Activated CD8-positive, alpha-beta T cell treated with anti-CD3 and anti-CD28 coated beads, Interleukin-2, amount 10 ng/mL, durations not matched to agents 7 days and 5 days (primary cell): ENCODE measurements around the gene TRUB2. TPM values are rescaled to one million over a fixed set of nuclear protein-coding genes. Genes with fewer than 3 reads are reported as not detected.
"Not testable (repeated sequence)": the region's sequence is repeated elsewhere in the genome, so short reads cannot be mapped to it uniquely, and the experiment has no call there.

ENCODE experiments used
- ATAC-seq: fragments of 150-1000 bp; cut with Tn5 transposase; one replicate; pipeline ENCODE4 v1.10.0; 2021; ENCODE audit warnings: moderate library complexity
- CTCF ChIA-PET: fragments of 350-600 bp; sonication (Branson Sonifier 250); formaldehyde crosslinking; loops from one replicate; lab custom pipeline; 2021; ENCODE audit warnings: antibody characterized with exemption; lab: Charles Lee
- POLR2A ChIA-PET: fragments of 350-600 bp; sonication (Branson Sonifier 250); formaldehyde crosslinking; loops from one replicate; lab custom pipeline; 2021; ENCODE audit warnings: antibody characterized with exemption; lab: Charles Lee
- DNase-seq: peaks from one replicate; pipeline ENCODE4 v3.0.0-alpha.2; 2020
- H3K27ac Mint-ChIP-seq: one replicate; pipeline ENCODE4 v1.8.0; 2021; ENCODE audit warnings: mild to moderate bottlenecking, mixed read lengths
- H3K27me3 Mint-ChIP-seq: one replicate; pipeline ENCODE4 v1.8.0; 2021; ENCODE audit warnings: low read depth, mixed read lengths
- H3K36me3 Mint-ChIP-seq: one replicate; pipeline ENCODE4 v1.8.0; 2021; ENCODE audit warnings: low read depth, mixed read lengths
- H3K4me1 Mint-ChIP-seq: one replicate; pipeline ENCODE4 v1.8.0; 2021; ENCODE audit warnings: low read depth, mixed read lengths
- H3K4me3 Mint-ChIP-seq: one replicate; pipeline ENCODE4 v1.8.0; 2021; ENCODE audit warnings: mild to moderate bottlenecking, mixed read lengths
- H3K9me3 Mint-ChIP-seq: one replicate; pipeline ENCODE4 v1.8.0; 2022; ENCODE audit warnings: mixed read lengths; ENCODE audit not compliant: insufficient read depth
- total RNA-seq, 2 experiments: library from RNA; stranded (reverse); gene quantifications; one replicate each; pipeline ENCODE4 v1.2.3, GENCODE V29; 2021

Gene TRUB2
- total RNA-seq, 2 experiments from 2014 or later = 25.5 to 27.7 TPM

DNA sequence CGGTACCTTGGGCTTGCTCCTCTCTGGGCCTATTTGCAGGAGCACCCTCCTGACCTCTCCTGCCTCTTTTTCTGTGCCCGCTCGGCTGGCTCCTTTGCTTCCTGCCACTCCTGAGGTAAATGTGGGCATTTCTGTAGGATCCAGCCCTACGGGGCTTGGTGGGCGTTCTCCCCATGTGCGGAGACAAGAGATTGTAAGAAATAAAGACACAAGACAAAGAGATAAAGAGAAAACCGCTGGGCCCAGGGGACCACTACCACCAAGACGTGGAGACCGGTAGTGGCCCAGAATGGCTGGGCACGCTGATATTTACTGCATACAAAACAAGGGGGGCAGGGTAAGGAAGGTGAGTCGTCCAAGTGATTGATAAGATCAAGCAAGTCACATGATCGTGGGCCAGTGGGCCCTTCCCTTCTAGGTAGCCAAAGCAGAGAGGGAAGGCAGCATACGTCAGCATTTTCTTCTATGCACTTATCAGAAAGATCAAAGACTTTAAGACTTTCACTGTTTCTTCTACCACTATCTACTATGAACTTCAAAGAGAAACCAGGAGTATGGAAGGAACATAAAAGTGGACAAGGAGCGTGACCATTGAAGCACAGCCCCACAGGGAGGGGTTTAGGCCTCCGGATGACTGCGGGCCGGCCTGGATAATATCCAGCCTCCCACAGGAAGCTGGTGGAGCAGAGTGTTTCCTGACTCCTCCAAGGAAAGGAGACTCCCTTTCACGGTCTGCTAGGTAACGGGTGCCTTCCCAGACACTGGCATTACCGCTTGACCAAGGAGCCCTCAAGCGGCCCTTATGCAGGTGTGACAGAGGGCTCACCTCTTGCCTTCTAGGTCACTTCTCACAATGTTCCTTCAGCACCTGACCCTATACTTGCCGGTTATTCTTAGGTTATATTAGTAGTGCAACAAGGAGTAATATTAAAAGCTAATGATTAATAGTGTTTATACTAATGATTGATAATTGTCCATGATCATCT, 42.9 kb downstream of the TRUB2 start:
- H3K4me3 Mint-ChIP-seq, ATAC-seq, H3K27me3 Mint-ChIP-seq, DNase-seq, H3K27ac Mint-ChIP-seq, H3K36me3 Mint-ChIP-seq, H3K9me3 Mint-ChIP-seq, POLR2A ChIA-PET: not testable (repeated sequence)
- H3K4me1 Mint-ChIP-seq = peaks cover 34% of the 10 kb centered on the region
- CTCF ChIA-PET = interaction anchor here (1.1 kb wide), 1 partner anchor 16 kb away, joined by 3 read pairs; no protein-coding TSS in a partner anchor

DNA sequence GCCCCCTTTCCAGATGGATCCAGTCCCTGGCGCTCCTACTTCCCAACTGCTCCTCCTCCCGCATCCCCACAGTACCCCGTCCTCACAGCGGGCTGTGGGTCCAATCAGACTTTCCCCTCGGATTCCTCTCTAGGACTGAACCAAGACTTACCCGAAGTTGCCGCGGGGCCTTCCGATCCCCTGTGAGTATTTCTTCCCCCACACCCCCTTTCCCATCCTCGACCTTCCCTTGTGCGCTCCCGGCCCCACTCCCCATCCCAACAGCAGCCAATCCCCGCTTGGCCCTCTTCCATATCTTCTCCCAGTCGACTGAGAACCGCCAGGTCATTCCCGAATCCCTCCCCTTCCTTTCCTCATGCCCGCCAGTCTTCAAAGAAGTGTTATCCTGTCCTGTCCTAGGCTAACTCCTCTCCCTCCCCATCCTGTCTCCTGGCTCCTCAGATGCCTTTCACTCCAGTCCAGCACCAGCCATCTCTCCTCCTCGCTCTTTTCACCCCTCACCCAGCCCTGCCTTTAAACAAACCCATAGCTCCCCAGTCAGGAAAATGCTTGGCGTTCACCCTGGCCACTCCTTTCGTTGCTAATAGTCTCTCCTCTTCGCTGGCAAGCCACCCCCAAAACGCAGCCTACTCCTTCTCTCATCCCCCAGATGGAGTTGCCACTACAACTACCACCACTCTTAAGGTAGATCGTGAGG, 45.5 kb downstream of the TRUB2 start:
- H3K9me3 Mint-ChIP-seq = no peaks in the 10 kb centered on the region
- DNase-seq (no peak), ATAC-seq (no peak)
- H3K36me3 Mint-ChIP-seq = peaks cover 15% of the 10 kb centered on the region
- peak overlapping the region; percentile 95 for H3K27ac Mint-ChIP-seq
- POLR2A ChIA-PET = interaction anchor here (0.9 to 1.4 kb wide), 5 partner anchors 12 to 276 kb away, joined by 3 to 4 read pairs (median 3); no protein-coding TSS in a partner anchor
- CTCF ChIA-PET = interaction anchor here (0.9 to 1.5 kb wide), 6 partner anchors 10 to 65 kb away, joined by 3 to 9 read pairs (median 4); no protein-coding TSS in a partner anchor
- no peaks in the 10 kb centered on the region for H3K27me3 Mint-ChIP-seq
- H3K4me1 Mint-ChIP-seq = peaks cover 54% of the 10 kb centered on the region
- peak overlapping the region; percentile 98 for H3K4me3 Mint-ChIP-seq

DNA sequence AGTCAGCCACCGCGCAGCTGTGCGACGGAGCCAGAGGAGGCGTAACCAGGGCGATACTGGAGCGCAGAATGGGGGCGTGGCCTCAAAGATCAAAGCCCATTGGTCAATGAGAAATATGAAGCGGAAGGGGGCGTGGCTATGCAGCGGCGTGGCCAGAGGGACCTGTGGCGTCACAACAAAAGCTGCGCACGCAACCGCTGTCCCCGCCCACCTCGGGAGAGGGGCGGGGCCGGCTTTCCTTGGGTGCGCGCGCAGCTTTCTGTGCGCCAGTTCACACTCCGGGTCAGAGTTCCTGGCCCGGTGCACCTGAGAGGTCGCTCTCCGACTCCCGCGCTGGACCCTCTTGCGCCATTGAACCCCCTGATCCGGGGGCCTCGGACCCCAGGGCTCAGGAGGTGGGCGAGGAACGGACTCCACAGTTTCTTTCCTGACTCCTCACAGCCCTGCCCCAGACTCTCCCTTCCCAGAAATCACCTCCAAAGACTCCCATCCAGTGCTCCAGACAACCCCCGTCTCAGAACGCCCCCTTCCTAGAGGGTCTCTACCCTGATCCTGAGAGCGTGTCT, 46.2 kb downstream of the TRUB2 start, which contains the start of gene SWI5:
TSS of gene SWI5 (plus strand) at position 269 of the 566 bp plus-strand sequence.
- peak within 1 kb of the TSS; percentile 98 for H3K4me3 Mint-ChIP-seq
- peaks cover 21% of the 10 kb centered on the region for H3K36me3 Mint-ChIP-seq
- ATAC-seq = peak; percentile 97
- no peaks in the 10 kb centered on the region for H3K9me3 Mint-ChIP-seq
- ChIA-PET CTCF (interaction anchor here (0.6 to 1.5 kb wide), 6 partner anchors 9 to 95 kb away, joined by 3 to 9 read pairs (median 4); partner anchors contain the start of gene URM1), POLR2A (interaction anchor here (0.5 to 1.1 kb wide), 17 partner anchors 10 to 744 kb away, joined by 3 to 8 read pairs (median 3); partner anchors contain the start of gene URM1)
- peaks cover 54% of the 10 kb centered on the region for H3K4me1 Mint-ChIP-seq
- H3K27me3 Mint-ChIP-seq = no peaks in the 10 kb centered on the region
- peak; percentile 100 for DNase-seq
- peak within 1 kb of the TSS; percentile 95 for H3K27ac Mint-ChIP-seq

DNA sequence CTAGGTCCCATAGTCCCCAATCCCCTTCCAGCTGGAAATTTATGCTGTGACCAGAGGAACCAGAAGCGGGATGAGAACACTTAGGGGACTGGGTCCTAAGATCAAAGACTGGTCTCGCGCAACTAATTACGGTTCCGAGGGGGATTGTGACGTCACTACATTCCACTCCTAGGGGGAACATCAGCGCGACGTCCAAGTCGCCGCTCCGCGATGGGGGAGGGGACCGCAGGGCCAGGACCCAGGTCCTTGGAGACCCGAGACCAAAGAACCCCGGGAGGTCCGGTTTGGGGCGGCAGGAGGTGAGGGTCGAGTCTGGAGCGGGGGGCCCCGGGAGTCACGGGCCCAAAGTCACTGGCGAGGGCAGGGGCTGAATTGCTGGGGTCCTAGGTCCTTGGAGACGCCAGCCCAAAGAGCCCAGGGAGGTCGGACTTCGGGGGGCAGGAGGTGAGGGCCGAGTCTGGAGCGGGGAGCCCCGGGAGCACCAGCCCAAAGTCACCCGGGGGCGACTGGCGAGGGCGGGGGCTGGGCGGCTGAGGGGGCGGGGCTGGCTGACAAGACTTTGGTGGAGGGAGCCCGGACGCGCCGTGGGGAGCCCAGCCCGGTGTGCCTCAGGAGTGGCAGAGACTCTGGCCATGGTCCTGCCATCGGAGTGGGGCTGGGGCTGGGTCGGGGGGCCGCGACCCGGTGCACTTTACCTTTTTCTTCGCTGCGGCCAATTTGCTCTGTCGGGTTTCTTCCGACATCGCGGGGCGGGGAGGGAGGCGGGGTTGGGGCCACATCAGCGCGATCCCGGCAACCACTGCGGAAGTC, 46.8 kb downstream of the TRUB2 start, which contains the start of gene GOLGA2:
TSS of gene GOLGA2 (minus strand) at position 810 of the 810 bp plus-strand sequence. CDS start at position 779, 31 bp downstream.
- no peaks in the 10 kb centered on the region for H3K27me3 Mint-ChIP-seq
- H3K4me3 Mint-ChIP-seq = peak within 1 kb of the TSS; percentile 98
- H3K4me1 Mint-ChIP-seq = peaks cover 54% of the 10 kb centered on the region
- POLR2A ChIA-PET = interaction anchor here (0.5 to 1.1 kb wide), 18 partner anchors 11 to 744 kb away, joined by 3 to 8 read pairs (median 3); partner anchors contain the start of gene URM1
- H3K9me3 Mint-ChIP-seq = no peaks in the 10 kb centered on the region
- peak; percentile 73 for ATAC-seq
- H3K27ac Mint-ChIP-seq = peak within 1 kb of the TSS; percentile 95
- peak; percentile 32 for DNase-seq
- peaks cover 24% of the 10 kb centered on the region for H3K36me3 Mint-ChIP-seq
- CTCF ChIA-PET = interaction anchor here (0.6 to 1.5 kb wide), 7 partner anchors 8 to 95 kb away, joined by 3 to 9 read pairs (median 4); partner anchors contain the start of gene URM1

DNA sequence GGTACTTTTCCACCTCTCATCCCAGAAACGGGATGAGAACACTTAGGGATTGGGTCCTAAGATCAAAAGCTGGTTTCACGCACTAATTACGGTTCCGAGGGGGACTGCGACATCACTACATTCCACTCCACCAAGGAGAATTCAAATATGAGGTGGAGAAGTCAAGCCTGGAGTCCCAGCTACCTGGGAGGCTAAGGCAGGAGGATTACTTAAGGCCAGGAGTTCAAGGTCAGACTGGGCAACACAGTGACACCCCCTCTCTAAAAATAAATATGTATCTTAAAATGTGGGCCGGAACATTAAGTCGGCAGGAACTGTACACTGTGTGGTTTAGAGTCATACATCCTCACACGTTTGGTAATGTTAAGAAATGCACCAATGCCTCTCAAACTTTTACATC, 48.0 kb downstream of the TRUB2 start:
- ATAC-seq = no peak
- H3K36me3 Mint-ChIP-seq = peaks cover 24% of the 10 kb centered on the region

DNA sequence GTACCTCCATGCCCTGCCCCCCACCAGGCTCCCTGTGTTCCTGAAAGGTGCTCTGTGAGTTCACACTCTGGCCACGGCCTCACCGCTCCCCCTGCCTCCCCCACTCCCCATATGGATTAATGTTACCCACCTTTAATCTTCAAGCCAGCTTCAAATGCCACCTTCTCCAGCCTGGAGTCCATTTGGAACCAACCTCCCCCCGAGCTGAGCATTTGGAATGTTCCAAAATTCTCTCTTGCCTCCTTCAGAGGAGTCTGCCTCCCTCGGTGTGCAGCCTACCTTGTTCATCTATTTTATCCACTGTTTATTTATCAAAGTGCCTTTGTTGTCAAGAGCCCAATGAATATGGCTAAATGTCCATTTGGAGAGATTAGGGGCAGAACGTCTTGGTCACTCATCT, 50.7 kb downstream of the TRUB2 start:
- Mint-ChIP-seq H3K4me3 (no peak overlapping the region), H3K9me3 (no peaks in the 10 kb centered on the region), H3K27me3 (no peaks in the 10 kb centered on the region), H3K36me3 (peaks cover 36% of the 10 kb centered on the region), H3K4me1 (peaks cover 30% of the 10 kb centered on the region), H3K27ac (no peak overlapping the region)
- ATAC-seq (no peak), DNase-seq (no peak)
- ChIA-PET CTCF (no interaction called here), POLR2A (no interaction called here)

More for the DNA sequence above, 48.0 kb downstream of the TRUB2 start:
- peak overlapping the region; percentile 95 for H3K27ac Mint-ChIP-seq
- POLR2A ChIA-PET = no interaction called here
- no peaks in the 10 kb centered on the region for H3K27me3 Mint-ChIP-seq
- no peak for DNase-seq
- CTCF ChIA-PET = interaction anchor here (1.1 to 1.2 kb wide), 2 partner anchors 22 to 67 kb away, joined by 3 read pairs; no protein-coding TSS in a partner anchor
- peaks cover 45% of the 10 kb centered on the region for H3K4me1 Mint-ChIP-seq
- H3K4me3 Mint-ChIP-seq = peak overlapping the region; percentile 98
- H3K9me3 Mint-ChIP-seq = no peaks in the 10 kb centered on the region

DNA sequence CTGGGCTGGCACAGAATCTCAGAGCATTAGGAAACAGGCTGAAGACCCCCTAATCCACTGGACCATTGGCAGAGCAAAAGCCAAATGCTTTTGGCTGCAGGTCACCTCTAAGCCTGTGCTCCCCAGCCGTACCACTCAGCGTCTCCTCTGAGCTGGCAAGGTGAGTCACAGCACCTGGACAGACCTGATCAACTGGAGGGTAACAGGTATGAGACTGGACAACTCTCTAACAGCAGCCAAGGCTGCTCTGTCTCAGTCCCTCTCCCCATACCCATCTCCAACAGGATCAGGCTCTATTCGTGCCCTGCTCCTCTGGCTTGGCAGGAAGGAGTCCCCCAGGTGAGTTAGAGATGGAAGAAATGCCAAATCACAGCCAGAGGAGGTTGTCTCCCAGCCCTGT, 51.1 kb downstream of the TRUB2 start:
- Mint-ChIP-seq H3K4me3 (no peak overlapping the region), H3K27ac (no peak overlapping the region), H3K9me3 (no peaks in the 10 kb centered on the region), H3K4me1 (peaks cover 27% of the 10 kb centered on the region), H3K27me3 (no peaks in the 10 kb centered on the region), H3K36me3 (peaks cover 36% of the 10 kb centered on the region)
- DNase-seq (no peak), ATAC-seq (no peak)
- POLR2A ChIA-PET = no interaction called here
- CTCF ChIA-PET = no interaction called here

DNA sequence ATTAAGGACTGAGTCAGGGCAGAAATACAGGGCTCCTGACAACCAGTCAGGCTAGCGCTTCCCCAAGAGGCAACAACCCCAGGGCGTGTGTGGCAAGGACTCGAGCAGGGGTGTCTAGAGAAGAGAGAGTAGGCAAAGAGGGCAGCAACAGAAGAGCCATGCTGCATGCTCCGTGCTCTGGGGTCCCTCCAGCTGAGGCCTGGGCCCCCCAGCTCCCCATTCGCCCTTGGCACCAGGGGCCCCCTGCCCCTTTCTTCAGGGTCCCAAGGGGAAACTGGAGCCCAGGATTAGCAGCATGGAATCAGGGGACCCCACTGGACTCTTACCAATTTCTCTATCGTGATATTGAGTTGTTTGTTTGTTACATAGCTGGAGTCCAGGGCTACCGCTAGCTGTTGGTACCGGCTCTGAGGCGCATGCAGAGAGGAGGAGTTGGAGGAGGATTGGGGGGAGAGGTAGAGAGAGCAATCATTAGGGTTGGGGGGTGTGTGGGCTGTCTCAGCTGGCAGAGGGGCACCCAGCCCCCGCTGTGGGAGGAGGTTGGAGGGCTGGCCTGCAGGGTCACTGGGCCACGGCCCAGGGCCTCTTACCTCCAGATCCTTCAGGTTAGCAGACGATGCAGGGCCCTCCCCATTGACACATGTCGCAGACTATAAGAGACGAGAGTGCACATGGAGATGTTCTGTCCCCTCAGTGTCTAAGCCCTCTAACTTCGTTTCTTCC, 55.2 kb downstream of the TRUB2 start:
- Mint-ChIP-seq H3K36me3 (peaks cover 31% of the 10 kb centered on the region), H3K27me3 (no peaks in the 10 kb centered on the region), H3K4me1 (no peaks in the 10 kb centered on the region), H3K27ac (peak overlapping the region; percentile 5), H3K4me3 (no peak overlapping the region), H3K9me3 (no peaks in the 10 kb centered on the region)
- ChIA-PET POLR2A (no interaction called here), CTCF (interaction anchor here (1.3 to 2.2 kb wide), 2 partner anchors 9 to 12 kb away, joined by 5 to 8 read pairs; partner anchors contain the start of genes GOLGA2 and SWI5)
- DNase-seq = no peak
- ATAC-seq = no peak

DNA sequence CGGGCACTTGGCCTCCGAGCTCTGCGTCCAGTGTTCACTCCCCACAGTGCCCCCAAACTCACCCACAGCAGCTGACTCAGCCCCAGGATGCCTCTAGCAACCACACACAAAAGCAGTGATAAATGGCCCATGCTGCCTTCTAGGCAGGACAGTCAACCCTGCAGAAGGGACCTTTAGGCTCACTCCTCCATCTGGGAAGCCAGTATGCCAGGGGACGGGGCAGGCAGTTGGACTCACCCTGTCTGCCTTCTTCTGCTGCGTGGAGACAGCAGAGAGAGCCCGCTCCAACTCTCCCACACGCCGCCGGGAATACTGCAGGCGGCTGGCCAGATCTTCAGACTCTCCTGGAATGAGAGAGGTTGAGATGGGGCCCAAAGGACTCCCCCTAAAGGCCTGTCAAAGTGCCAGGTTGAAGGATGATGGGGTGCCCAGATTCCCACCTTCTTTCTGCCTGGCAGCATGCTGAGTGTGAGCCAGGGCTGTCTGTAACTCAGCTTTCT, 56.8 kb downstream of the TRUB2 start:
- DNase-seq (no peak), ATAC-seq (no peak)
- H3K36me3 Mint-ChIP-seq = peaks cover 34% of the 10 kb centered on the region
- CTCF ChIA-PET = interaction anchor here (2.2 kb wide), 1 partner anchor 10 kb away, joined by 8 read pairs; no protein-coding TSS in a partner anchor
- no peaks in the 10 kb centered on the region for H3K4me1 Mint-ChIP-seq
- POLR2A ChIA-PET = no interaction called here
- no peaks in the 10 kb centered on the region for H3K9me3 Mint-ChIP-seq
- no peaks in the 10 kb centered on the region for H3K27me3 Mint-ChIP-seq
- no peak overlapping the region for H3K4me3 Mint-ChIP-seq
- H3K27ac Mint-ChIP-seq = no peak overlapping the region

DNA sequence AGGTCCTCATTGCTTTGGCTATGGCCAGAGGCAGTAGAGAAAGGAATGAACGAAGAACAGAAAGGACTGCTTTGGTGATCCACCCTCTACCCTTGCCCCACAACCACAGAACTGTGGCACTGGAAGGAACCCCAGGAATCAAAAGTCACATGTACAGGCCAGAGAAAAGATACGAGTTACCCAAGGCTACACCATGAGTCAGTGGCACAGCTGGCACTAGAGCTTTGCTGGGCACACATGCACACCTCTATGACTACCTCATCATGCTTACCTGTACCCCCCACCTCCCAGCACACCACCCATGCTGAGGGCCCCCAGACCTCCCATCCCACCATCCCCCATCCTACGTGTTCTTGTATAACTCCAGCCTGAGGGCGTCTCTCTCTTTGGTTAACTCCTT, 59.6 kb downstream of the TRUB2 start:
- no peaks in the 10 kb centered on the region for H3K4me1 Mint-ChIP-seq
- POLR2A ChIA-PET = no interaction called here
- H3K9me3 Mint-ChIP-seq = no peaks in the 10 kb centered on the region
- H3K36me3 Mint-ChIP-seq = peaks cover 39% of the 10 kb centered on the region
- ATAC-seq (no peak), DNase-seq (no peak)
- H3K4me3 Mint-ChIP-seq = no peak overlapping the region
- no peaks in the 10 kb centered on the region for H3K27me3 Mint-ChIP-seq
- no peak overlapping the region for H3K27ac Mint-ChIP-seq
- CTCF ChIA-PET = interaction anchor here (0.9 to 1.1 kb wide), 2 partner anchors 59 to 70 kb away, joined by 3 read pairs; partner anchors contain the start of gene DNM1
